Measurements from ENCODE around the gene PDE3B. TPM values are rescaled to one million over a fixed set of nuclear protein-coding genes. Genes with fewer than 3 reads are reported as not detected.
"Not testable (repeated sequence)": the region's sequence is repeated elsewhere in the genome, so short reads cannot be mapped to it uniquely, and the experiment has no call there.

PDE3B gene
- total and polyA plus RNA-seq, 12 donors, result 0.42 to 4.2 (median 1.9) TPM

DNA sequence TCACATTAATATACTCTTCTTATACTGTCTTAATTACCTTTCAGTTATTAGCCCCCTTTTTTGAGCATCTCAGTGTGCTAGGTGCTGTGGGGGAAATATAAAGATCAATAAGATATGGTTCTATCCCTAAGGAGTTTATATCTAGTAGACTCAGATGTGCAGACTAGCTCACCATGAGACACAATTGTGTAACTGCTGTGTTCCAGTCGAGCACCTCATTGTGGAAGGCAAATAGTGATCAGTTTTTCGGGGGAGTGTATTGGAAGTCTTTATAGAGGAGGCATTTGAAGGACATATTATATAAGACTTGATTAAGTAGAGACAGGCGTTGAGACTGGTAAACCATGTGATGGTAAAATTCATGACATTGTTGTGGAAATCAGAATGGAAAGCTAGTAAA, 11.8 kb downstream of the PDE3B start:
- Histone ChIP-seq H3K9me3 (replicated peaks in 1 of 3) (no peaks in the 10 kb centered on the region), H3K36me3 (replicated peaks in 1 of 2) (no peaks in the 10 kb centered on the region), H3K27me3 (no peaks in the 10 kb centered on the region), H3K27ac (no peak overlapping the region), H3K4me1 (replicated peaks in 1 of 2) (no peaks in the 10 kb centered on the region), H3K4me3 (no peak overlapping the region)
- no peak for DNase-seq
- intact Hi-C loops (cut with DNase I), result no loop called here
- WGBS, 4 donors, result 75 to 81% (median 77%) methylated on average over 3 of the region's 3 CpGs
- TF ChIP-seq CTCF (IDR thresholded peaks at IDR 0.05), result no peak
- TF ChIP-seq POLR2A (IDR thresholded peaks at IDR 0.05), result no peak

DNA sequence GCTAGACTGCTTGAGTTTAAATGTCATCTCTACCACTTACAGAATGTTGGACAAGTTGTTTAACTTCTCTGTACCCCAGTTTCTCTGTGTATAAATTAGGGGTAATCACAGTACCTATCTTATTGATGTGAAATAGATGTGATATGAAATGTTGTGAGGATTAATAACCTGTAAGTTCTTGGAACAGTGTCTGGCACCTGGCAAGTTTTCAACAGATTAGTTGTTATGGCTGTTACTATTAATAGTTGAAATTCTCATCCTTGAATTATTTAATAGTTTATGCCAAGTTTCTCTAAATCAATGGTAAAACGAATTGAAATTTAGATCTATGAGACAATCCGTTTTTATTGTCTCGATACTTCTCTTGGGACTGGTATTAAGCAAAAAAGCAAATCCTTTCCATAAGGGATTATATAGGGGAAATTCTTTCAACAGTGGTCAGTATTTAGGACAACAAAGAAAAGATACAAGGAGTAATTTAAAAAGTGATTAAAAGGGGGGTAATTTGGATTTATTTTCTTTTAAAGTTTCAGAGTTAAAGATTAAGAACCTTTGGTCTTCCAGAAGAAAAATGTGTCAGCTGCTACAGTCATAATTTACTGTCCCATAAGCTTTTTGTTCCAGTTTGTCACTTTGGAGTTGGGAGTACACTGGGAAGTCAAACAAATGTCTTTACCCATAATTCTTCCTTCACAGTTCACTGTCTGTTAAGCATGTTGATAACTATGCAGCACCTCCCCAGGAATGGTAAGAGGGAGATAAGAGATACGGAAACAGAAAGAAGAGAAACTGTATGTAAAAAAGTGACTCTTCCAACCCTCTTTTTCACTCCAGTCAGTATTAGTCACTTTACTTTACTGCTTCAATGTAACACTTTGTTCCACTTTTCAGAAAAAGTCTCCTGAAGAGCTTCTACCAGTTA, 13.2 kb downstream of the PDE3B start:
- no peak overlapping the region for H3K4me3 ChIP-seq
- no peak for DNase-seq
- 38 to 48% (median 42%) methylated on average over 4 of the region's 4 CpGs for WGBS, 4 donors
- no peaks in the 10 kb centered on the region for H3K4me1 ChIP-seq (replicated peaks in 1 of 2)
- H3K9me3 ChIP-seq (replicated peaks in 1 of 3), result no peaks in the 10 kb centered on the region
- no peaks in the 10 kb centered on the region for H3K27me3 ChIP-seq
- TF ChIP-seq POLR2A (IDR thresholded peaks at IDR 0.05), result no peak
- TF ChIP-seq CTCF (IDR thresholded peaks at IDR 0.05), result no peak
- intact Hi-C loops (cut with DNase I), result no loop called here
- no peak overlapping the region for H3K27ac ChIP-seq
- H3K36me3 ChIP-seq (replicated peaks in 1 of 2), result no peaks in the 10 kb centered on the region

DNA sequence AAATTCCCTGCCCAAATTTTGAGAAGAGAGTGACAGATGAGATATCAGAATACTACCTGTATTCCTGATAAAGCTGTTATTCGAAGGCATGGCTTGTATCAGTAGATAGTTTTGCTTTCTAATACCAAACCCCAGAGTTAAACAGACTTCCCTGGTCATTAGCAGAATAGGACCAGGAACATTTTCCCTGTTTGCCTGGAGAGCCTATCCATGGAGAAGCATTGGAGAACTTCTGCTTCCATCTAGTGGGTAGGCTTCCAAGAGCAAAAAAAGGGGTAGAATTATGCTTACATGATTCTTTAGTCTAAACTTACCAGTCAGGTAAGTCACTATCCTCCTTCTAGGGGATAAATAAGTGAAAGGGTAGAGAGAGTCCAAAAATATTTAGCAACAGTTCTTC, 14.2 kb downstream of the PDE3B start:
- Histone ChIP-seq H3K27me3 (no peaks in the 10 kb centered on the region), H3K4me3 (no peak overlapping the region), H3K36me3 (replicated peaks in 1 of 2) (no peaks in the 10 kb centered on the region), H3K27ac (no peak overlapping the region), H3K4me1 (replicated peaks in 1 of 2) (no peaks in the 10 kb centered on the region), H3K9me3 (replicated peaks in 1 of 3) (no peaks in the 10 kb centered on the region)
- intact Hi-C loops (cut with DNase I), result no loop called here
- no peak for TF ChIP-seq POLR2A (IDR thresholded peaks at IDR 0.05)
- no peak for TF ChIP-seq CTCF (IDR thresholded peaks at IDR 0.05)
- DNase-seq, result no peak
- WGBS, 4 donors, result 83 to 90% (median 86%) methylated on average over 1 of the region's 1 CpG

DNA sequence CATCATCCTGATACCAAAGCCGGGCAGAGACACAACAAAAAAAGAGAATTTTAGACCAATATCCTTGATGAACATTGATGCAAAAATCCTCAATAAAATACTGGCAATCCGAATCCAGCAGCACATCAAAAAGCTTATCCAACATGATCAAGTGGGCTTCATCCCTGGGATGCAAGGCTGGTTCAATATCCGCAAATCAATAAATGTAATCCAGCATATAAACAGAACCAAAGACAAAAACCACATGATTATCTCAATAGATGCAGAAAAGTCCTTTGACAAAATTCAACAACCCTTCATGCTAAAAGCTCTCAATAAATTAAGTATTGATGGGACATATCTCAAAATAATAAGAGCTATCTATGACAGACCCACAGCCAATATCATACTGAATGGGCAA, 21.3 kb downstream of the PDE3B start:
- intact Hi-C loops (cut with DNase I), result not testable (repeated sequence)

DNA sequence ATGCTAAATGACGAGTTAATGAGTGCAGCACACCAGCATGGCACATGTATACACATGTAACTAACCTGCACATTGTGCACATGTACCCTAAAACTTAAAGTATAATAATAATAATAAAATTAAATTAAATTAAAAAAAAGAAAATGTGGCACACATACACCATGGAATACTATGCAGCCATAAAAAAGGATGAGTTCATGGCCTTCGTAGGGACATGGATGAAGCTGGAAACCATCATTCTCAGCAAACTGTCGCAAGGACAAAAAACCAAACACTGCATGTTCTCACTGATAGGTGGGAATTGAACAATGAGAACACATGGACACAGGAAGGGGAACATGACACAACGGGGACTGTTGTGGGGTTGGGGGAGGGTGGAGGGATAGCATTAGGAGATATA, 23.7 kb downstream of the PDE3B start:
- H3K27ac ChIP-seq; H3K36me3 ChIP-seq (replicated peaks in 1 of 2); H3K4me3 ChIP-seq; H3K9me3 ChIP-seq (replicated peaks in 1 of 3); H3K4me1 ChIP-seq (replicated peaks in 1 of 2); H3K27me3 ChIP-seq; intact Hi-C loops (cut with DNase I); DNase-seq: not testable (repeated sequence)
- WGBS, 4 donors, result 80 to 86% (median 83%) methylated on average over 4 of the region's 4 CpGs

More for the DNA sequence above, 21.3 kb downstream of the PDE3B start:
- WGBS, 4 donors, result 77 to 93% (median 90%) methylated on average over 3 of the region's 3 CpGs
- H3K9me3 ChIP-seq (replicated peaks in 1 of 3); DNase-seq; H3K4me3 ChIP-seq; H3K27me3 ChIP-seq; H3K4me1 ChIP-seq (replicated peaks in 1 of 2); H3K36me3 ChIP-seq (replicated peaks in 1 of 2); H3K27ac ChIP-seq: not testable (repeated sequence)

All from adrenal gland (tissue), 12 donors.